Peyer's patch (tissue), 4 donors: ENCODE data around the gene URAD. TPM values are rescaled to one million over a fixed set of nuclear protein-coding genes. Genes with fewer than 3 reads are reported as not detected.

Experiments used
- DNase-seq, 3 donors: peaks; one replicate each; pipeline ENCODE4 v3.0.0-alpha.2; 2017 to 2019
- H3K27ac ChIP-seq, 4 donors: fragments of 200-600 bp; sonication (generic); one replicate each; pipeline ENCODE4 v1.5.1; 2016 to 2019
- H3K27me3 ChIP-seq, 2 donors: fragments of 200-600 bp; sonication (generic); one replicate each; pipeline ENCODE4 v1.5.1; 2019
- H3K36me3 ChIP-seq, 3 donors: fragments of 200-600 bp; sonication (generic); one replicate each; pipeline ENCODE4 v1.5.1; 2016 to 2019
- H3K4me1 ChIP-seq, 4 donors: fragments of 200-600 bp; sonication (generic); one replicate each; pipeline ENCODE4 v1.5.1; 2016 to 2019
- H3K4me3 ChIP-seq, 4 donors: fragments of 200-600 bp; sonication (generic); 1 replicate in 3 of 4; 2 replicates in 1 of 4; pipeline ENCODE4 v1.5.1; 2016 to 2019; ENCODE audit warnings: mild to moderate bottlenecking in 1 of 4
- H3K9me3 ChIP-seq, 4 donors: fragments of 200-600 bp; sonication (generic); one replicate each; pipeline ENCODE4 v1.5.1; 2016 to 2019; ENCODE audit warnings: mild to moderate bottlenecking in 1 of 4
- CTCF ChIP-seq, 6 experiments: fragments of 450-650 bp in 4 of 6; fragments of 200-600 bp in 2 of 6; sonication (generic) in 1 of 6; IDR thresholded peaks; one replicate each; pipeline ENCODE4 v1.5.1; 2017 to 2019; ENCODE audit warnings: antibody characterized with exemption in 6 of 6, mild to moderate bottlenecking in 3 of 6, moderate library complexity in 1 of 6
- POLR2A ChIP-seq, 2 donors: fragments of 450-650 bp; IDR thresholded peaks; one replicate each; pipeline ENCODE4 v1.5.1; 2017; ENCODE audit warnings: antibody characterized with exemption in 2 of 2, mild to moderate bottlenecking in 2 of 2, moderate library complexity in 2 of 2
- total RNA-seq, 4 donors: library from RNA; depleted of rRNA; stranded (reverse); fragments of >200 nt; gene quantifications; one replicate each; pipeline ENCODE4 v1.1.0, GENCODE V29; 2016

URAD gene
- total RNA-seq, 4 donors from 2014 or later, result 38.0 to 144 (median 99.0) TPM

GRCh38 chr13:27975564-27976361 lies 12.7 kb downstream of the URAD start:
- peak overlapping the region in 3 of 4 donors; percentile 9 to 72 (median 60) for H3K4me3 ChIP-seq
- no peaks in the 10 kb centered on the region for H3K36me3 ChIP-seq
- no peaks in the 10 kb centered on the region for H3K9me3 ChIP-seq
- no peaks in the 10 kb centered on the region for H3K27me3 ChIP-seq
- H3K27ac ChIP-seq, result peak overlapping the region in 3 of 4 donors; percentile 75 to 98 (median 93)
- TF ChIP-seq CTCF (IDR thresholded peaks at IDR 0.05), result no peak
- peak in 1 of 2 donors; percentile 50 for TF ChIP-seq POLR2A (IDR thresholded peaks at IDR 0.05)
- H3K4me1 ChIP-seq, result peaks cover 0 to 50% (median 11%) of the 10 kb centered on the region in 4 donors
- peak in 2 of 3 donors; percentile 65 to 83 for DNase-seq

- Histone ChIP-seq H3K36me3 (no peaks in the 10 kb centered on the region), H3K9me3 (no peaks in the 10 kb centered on the region), H3K4me1 (peaks cover 0 to 39% (median 6%) of the 10 kb centered on the region in 4 donors), H3K27ac (peak overlapping the region in 2 of 4 donors; percentile 93 to 98), H3K27me3 (no peaks in the 10 kb centered on the region), H3K4me3 (no peak overlapping the region)
- TF ChIP-seq CTCF (IDR thresholded peaks at IDR 0.05) (peak in 2 of 6 experiments; percentile 8 to 38), POLR2A (IDR thresholded peaks at IDR 0.05) (peak in 1 of 2 donors; percentile 46)
- DNase-seq, result peak in 1 of 3 donors; percentile 63
Observed at GRCh38 chr13:27973961-27974662, 14.4 kb downstream of the URAD start.

GRCh38 chr13:27973291-27973690 lies 15.2 kb downstream of the URAD start:
- Histone ChIP-seq H3K4me3 (no peak overlapping the region), H3K36me3 (no peaks in the 10 kb centered on the region), H3K27me3 (no peaks in the 10 kb centered on the region), H3K4me1 (peaks cover 0 to 39% (median 7%) of the 10 kb centered on the region in 4 donors), H3K27ac (peak overlapping the region in 3 of 4 donors; percentile 17 to 89 (median 68)), H3K9me3 (no peaks in the 10 kb centered on the region)
- TF ChIP-seq POLR2A (IDR thresholded peaks at IDR 0.05) (no peak), CTCF (IDR thresholded peaks at IDR 0.05) (no peak)
- DNase-seq, result peak in 1 of 3 donors; percentile 32

- Histone ChIP-seq H3K27me3 (peaks cover 0 to 2% of the 10 kb centered on the region in 2 donors), H3K36me3 (no peaks in the 10 kb centered on the region), H3K4me1 (peaks cover 0 to 38% (median 5%) of the 10 kb centered on the region in 4 donors), H3K27ac (peak overlapping the region in 3 of 4 donors; percentile 76 to 98 (median 89)), H3K4me3 (no peak overlapping the region), H3K9me3 (no peaks in the 10 kb centered on the region)
- peak in 2 of 3 donors; percentile 58 to 65 for DNase-seq
- no peak for TF ChIP-seq CTCF (IDR thresholded peaks at IDR 0.05)
- TF ChIP-seq POLR2A (IDR thresholded peaks at IDR 0.05), result peak in 1 of 2 donors; percentile 52
Observed at GRCh38 chr13:27972478-27972820, 16.0 kb downstream of the URAD start.

GRCh38 chr13:27971776-27972477 lies 16.6 kb downstream of the URAD start:
- no peaks in the 10 kb centered on the region for H3K9me3 ChIP-seq
- H3K4me1 ChIP-seq, result peaks cover 0 to 38% (median 5%) of the 10 kb centered on the region in 4 donors
- TF ChIP-seq POLR2A (IDR thresholded peaks at IDR 0.05), result no peak
- no peak for TF ChIP-seq CTCF (IDR thresholded peaks at IDR 0.05)
- peaks cover 0 to 2% (median 0%) of the 10 kb centered on the region in 3 donors for H3K36me3 ChIP-seq
- DNase-seq, result peak in 1 of 3 donors; percentile 52
- H3K4me3 ChIP-seq, result no peak overlapping the region
- peak overlapping the region in 3 of 4 donors; percentile 76 to 98 (median 89) for H3K27ac ChIP-seq
- peaks cover 0 to 7% of the 10 kb centered on the region in 2 donors for H3K27me3 ChIP-seq
